AG04450 (cell line): ENCODE results near the gene CFAP157. TPM values are rescaled to one million over a fixed set of nuclear protein-coding genes. Genes with fewer than 3 reads are reported as not detected.

Experiments
- CTCF ChIA-PET: fragments of 300-600, 350-600 bp; formaldehyde crosslinking; extraction: SDS; loops from one replicate; lab custom pipeline; 2022; ENCODE audit warnings: antibody characterized with exemption, inconsistent platforms; lab: Charles Lee
- POLR2A ChIA-PET: fragments of 350-600 bp; formaldehyde crosslinking; extraction: SDS; loops from one replicate; lab custom pipeline; 2021; ENCODE audit warnings: antibody characterized with exemption, inconsistent platforms; lab: Yijun Ruan, JAX
- DNase-seq: peaks from one replicate; pipeline ENCODE4 v3.0.0-alpha.2; 2011; ENCODE audit warnings: low read depth, low spot score
- H3K27ac ChIP-seq: one replicate; pipeline ENCODE4 v1.5.1; 2012; ENCODE audit warnings: low read depth, low read length, control low read depth
- H3K27me3 ChIP-seq: one replicate; pipeline ENCODE4 v1.6.0; 2012; ENCODE audit warnings: low read length; ENCODE audit not compliant: control insufficient read depth, insufficient read depth
- H3K4me3 ChIP-seq: 2 replicates; pipeline ENCODE4 v1.5.1; 2011; ENCODE audit warnings: mild to moderate bottlenecking, low read depth, low read length, control low read depth
- H3K9me3 ChIP-seq: 2 replicates; pipeline ENCODE4 v1.5.1; 2012; ENCODE audit warnings: low read length; ENCODE audit not compliant: control insufficient read depth, insufficient read depth
- polyA plus RNA-seq: library from polyadenylated mRNA; depleted of rRNA; stranded (reverse); fragments of >200 nt; gene quantifications from 2 replicates; pipeline ENCODE4 v1.2.3, GENCODE V29; 2011
- TF ChIP-seq, protein P1 (sequence below): IDR thresholded peaks from 2 replicates; pipeline ENCODE4 v1.5.1; 2011; ENCODE audit warnings: low read depth, low read length, control low read depth, inconsistent platforms

The CFAP157 gene
- polyA plus RNA-seq, 1 experiment, result not detected

DNA sequence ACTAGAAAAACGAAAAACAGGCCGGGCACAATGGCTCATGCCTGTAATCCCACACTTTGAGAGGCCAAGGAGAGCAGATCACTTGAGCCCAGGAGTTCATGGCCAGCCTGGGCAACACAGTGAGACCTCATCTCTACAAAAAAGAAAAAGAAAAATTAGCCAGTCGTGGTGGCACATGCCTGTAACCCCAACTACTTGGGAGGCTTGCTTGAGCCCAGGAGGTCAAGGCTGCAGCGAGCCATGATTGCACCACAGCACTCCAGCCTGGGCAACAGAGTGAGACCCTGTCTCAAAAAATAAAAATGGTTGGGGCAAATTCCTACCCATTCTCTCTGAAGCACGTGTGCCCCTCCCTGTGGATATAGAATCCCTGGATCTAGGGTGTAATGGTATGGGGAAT is 8.4 kb upstream of the CFAP157 start:
- peaks cover 4% of the 10 kb centered on the region; the same call in 1 of the 2 replicates for H3K9me3 ChIP-seq
- no peaks in the 10 kb centered on the region for H3K27me3 ChIP-seq
- no peak overlapping the region for H3K4me3 ChIP-seq
- no peak for DNase-seq
- CTCF ChIA-PET, result no interaction called here
- POLR2A ChIA-PET, result no interaction called here
- TF ChIP-seq, protein P1, sequence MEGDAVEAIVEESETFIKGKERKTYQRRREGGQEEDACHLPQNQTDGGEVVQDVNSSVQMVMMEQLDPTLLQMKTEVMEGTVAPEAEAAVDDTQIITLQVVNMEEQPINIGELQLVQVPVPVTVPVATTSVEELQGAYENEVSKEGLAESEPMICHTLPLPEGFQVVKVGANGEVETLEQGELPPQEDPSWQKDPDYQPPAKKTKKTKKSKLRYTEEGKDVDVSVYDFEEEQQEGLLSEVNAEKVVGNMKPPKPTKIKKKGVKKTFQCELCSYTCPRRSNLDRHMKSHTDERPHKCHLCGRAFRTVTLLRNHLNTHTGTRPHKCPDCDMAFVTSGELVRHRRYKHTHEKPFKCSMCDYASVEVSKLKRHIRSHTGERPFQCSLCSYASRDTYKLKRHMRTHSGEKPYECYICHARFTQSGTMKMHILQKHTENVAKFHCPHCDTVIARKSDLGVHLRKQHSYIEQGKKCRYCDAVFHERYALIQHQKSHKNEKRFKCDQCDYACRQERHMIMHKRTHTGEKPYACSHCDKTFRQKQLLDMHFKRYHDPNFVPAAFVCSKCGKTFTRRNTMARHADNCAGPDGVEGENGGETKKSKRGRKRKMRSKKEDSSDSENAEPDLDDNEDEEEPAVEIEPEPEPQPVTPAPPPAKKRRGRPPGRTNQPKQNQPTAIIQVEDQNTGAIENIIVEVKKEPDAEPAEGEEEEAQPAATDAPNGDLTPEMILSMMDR, result no peak
- no peak overlapping the region for H3K27ac ChIP-seq

DNA sequence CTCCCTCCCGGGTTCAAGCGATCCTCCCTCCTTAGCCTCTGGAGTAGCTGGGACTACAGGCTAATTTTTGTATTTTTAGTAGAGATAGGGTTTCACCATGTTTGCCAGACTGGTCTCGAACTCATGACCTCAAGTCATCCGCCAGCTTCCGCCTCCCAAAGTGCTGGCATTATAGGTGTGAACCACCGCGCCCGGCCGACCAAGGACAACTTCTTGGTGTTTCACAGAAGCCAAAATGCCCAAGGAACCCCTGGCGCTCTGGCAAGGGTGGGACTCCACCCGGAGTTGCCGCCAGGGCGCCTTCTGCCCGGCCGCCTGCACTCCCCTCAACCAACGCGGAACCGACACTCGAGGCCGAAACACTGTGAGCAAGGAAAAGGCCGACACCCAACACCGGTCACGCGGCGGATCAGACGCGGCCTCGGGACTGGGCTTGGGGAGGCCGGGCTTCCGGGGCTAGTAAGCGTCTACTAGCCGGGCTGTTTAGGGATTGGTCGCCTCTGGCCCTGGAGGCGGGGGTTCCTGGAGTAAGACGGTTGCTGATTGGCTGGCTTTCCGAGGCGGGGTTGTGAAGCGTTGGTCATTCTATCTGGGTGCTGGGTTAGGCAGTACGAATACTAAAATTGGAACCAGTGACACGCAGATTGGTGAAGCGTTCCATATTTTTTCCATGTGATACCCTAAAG is 7.7 kb upstream of the CFAP157 start:
- H3K4me3 ChIP-seq, result peak overlapping the region; percentile 46
- H3K27ac ChIP-seq, result peak overlapping the region; percentile 77
- no peaks in the 10 kb centered on the region for H3K27me3 ChIP-seq
- DNase-seq, result peak; percentile 92
- H3K9me3 ChIP-seq, result peaks cover 4% of the 10 kb centered on the region; the same call in 1 of the 2 replicates
- POLR2A ChIA-PET, result no interaction called here
- CTCF ChIA-PET, result interaction anchor here (0.7 to 1.3 kb wide), 2 partner anchors 36 to 195 kb away, joined by 3 read pairs; partner anchors contain the start of gene TOR2A
- TF ChIP-seq, protein P1, result 0 out of 2 replicates have a peak, but pooled peaks have one; percentile 7

DNA sequence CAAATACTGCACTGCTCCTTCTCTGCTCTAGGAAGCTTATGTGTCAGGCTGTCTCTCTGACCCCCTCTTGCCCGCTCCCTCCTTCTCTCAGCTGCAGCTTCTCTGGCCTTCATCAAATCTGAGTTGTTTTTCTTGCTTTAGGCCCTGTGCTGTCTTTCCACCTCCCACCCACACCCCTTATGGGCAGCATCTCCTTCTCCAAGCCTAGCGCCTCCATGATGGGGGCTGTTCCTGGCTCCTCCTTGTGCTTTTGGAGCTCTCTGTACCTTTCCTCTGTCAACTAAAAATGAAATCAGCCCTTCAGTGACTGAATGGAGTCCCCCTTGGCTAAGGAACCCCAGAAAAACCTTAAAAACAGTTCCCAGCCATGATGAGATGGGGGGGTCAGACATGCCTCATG is 6.6 kb upstream of the CFAP157 start:
- CTCF ChIA-PET, result interaction anchor here (1.3 kb wide), 1 partner anchor 35 kb away, joined by 3 read pairs; the partner anchor contains the start of gene TOR2A
- no peak for DNase-seq
- Histone ChIP-seq H3K27ac (no peak overlapping the region), H3K4me3 (no peak overlapping the region), H3K27me3 (no peaks in the 10 kb centered on the region), H3K9me3 (peaks cover 4% of the 10 kb centered on the region; the same call in 1 of the 2 replicates)
- TF ChIP-seq, protein P1, result no peak
- POLR2A ChIA-PET, result no interaction called here

DNA sequence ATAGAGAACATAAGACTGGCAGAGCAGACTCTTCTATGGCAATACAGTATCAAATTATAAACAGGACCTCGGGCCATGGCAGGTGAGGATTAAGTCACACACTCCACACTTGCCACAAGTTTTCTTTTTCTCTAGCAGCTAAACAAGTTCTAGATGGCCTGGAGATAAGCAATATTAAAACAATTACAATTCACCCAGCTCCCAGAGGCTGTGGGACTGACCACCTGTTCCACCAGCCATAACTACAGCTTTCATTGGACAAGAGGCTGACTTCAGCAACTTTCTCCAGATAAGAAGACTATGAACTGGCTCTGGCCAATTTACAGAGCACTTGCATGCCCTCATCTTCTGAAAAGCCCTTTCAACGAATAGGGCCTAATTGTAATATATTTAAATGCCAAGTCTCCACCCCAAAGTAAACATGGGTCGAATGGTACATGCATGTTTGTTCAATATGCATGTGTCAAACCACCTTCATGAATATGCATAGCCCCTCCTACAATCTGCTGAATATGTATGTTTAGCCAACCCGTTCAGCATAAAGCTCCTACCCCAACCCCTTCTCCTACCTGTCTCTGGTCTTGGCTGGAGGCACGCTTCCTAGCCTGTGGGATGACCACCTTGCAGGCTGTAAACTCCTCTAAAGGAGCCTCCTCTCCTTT is 6.1 kb upstream of the CFAP157 start:
- no peak overlapping the region for H3K27ac ChIP-seq
- DNase-seq, result no peak
- ChIA-PET POLR2A (no interaction called here), CTCF (no interaction called here)
- no peak overlapping the region for H3K4me3 ChIP-seq
- H3K27me3 ChIP-seq, result no peaks in the 10 kb centered on the region
- TF ChIP-seq, protein P1, result no peak
- peaks cover 4% of the 10 kb centered on the region; the same call in 1 of the 2 replicates for H3K9me3 ChIP-seq
